Hepatocyte (in vitro differentiated cells): ENCODE results near the gene RARA.

Source experiments
- EZH2 ChIP-seq: fragments of 200-600 bp; sonication (generic); IDR thresholded peaks from 2 replicates; pipeline ENCODE4 v1.6.1; 2016; ENCODE audit warnings: antibody characterized with exemption, mild to moderate bottlenecking, borderline replicate concordance
- TF ChIP-seq, protein P1 (sequence below): fragments of 200-600 bp; sonication (generic); IDR thresholded peaks from 2 replicates; pipeline ENCODE4 v1.5.1; 2016; ENCODE audit warnings: antibody characterized with exemption, mild to moderate bottlenecking; ENCODE audit not compliant: poor library complexity

DNA sequence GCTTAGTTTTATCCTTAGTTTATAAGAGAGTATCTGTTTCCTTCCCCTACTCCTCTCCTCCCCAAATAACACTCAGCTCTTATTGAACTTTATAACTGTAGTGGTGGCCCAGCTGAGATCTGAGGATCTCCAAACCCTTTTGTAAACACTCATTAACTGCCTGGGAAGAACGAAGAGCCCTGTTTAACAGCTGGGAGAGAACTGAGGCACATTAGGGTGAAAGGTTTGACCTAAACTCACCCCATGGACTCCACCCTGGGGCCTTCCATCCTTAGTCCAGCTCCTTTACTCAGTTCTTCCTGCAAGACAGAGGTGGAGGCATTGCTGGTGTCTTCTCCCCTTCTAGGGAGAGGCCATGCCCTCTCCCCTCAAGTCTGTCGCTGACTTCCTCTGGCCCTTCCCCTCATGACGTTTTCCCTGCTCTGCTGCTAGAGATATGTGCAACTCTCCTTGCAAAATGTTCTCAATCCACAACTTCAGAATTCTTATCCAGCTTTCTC, 1.2 kb upstream of the RARA start:
- TF ChIP-seq, protein P1, sequence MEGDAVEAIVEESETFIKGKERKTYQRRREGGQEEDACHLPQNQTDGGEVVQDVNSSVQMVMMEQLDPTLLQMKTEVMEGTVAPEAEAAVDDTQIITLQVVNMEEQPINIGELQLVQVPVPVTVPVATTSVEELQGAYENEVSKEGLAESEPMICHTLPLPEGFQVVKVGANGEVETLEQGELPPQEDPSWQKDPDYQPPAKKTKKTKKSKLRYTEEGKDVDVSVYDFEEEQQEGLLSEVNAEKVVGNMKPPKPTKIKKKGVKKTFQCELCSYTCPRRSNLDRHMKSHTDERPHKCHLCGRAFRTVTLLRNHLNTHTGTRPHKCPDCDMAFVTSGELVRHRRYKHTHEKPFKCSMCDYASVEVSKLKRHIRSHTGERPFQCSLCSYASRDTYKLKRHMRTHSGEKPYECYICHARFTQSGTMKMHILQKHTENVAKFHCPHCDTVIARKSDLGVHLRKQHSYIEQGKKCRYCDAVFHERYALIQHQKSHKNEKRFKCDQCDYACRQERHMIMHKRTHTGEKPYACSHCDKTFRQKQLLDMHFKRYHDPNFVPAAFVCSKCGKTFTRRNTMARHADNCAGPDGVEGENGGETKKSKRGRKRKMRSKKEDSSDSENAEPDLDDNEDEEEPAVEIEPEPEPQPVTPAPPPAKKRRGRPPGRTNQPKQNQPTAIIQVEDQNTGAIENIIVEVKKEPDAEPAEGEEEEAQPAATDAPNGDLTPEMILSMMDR, result no peak
- no peak for TF ChIP-seq EZH2
